ENCODE results near the gene KIAA0040. TPM values are rescaled to one million over a fixed set of nuclear protein-coding genes. Genes with fewer than 3 reads are reported as not detected.

Gene KIAA0040
- total RNA-seq, 1 donor from 2014 or later = 2.4 TPM

DNA sequence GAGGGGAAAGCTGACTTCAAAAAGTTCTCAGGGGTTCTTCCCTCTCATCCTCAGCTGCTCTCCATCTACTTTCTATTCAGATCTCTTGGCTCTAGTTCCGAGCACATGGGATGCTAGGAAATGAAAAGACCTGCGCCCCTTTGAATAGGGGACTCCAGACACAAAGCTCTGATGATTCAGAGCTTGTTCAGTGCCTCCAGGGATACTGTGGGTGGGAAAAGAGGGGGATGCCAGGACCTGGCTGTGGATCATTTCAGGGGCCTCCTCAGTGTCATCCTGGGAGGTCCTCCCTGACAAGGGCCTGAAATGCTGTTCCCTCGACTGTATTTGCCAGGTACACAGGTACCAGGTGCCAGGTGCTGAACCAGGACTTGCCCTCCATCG lies 943 bp upstream of the KIAA0040 start:
- no peaks in the 10 kb centered on the region for H3K9me3 Mint-ChIP-seq (ENCODE audit: low read depth)
- TF ChIP-seq CTCF (IDR thresholded peaks at IDR 0.05; ENCODE audit: unreplicated experiment) = no peak
- H3K4me1 Mint-ChIP-seq (ENCODE audit: low read depth) = peaks cover 12% of the 10 kb centered on the region
- no peak for DNase-seq (ENCODE audit: low spot score, unreplicated experiment)
- H3K27me3 Mint-ChIP-seq = peaks cover 59% of the 10 kb centered on the region
- H3K36me3 Mint-ChIP-seq (ENCODE audit: insufficient read depth) = no peaks in the 10 kb centered on the region
- H3K4me3 Mint-ChIP-seq (ENCODE audit: low read depth) = peak overlapping the region; percentile 91
- H3K27ac Mint-ChIP-seq = no peak overlapping the region

DNA sequence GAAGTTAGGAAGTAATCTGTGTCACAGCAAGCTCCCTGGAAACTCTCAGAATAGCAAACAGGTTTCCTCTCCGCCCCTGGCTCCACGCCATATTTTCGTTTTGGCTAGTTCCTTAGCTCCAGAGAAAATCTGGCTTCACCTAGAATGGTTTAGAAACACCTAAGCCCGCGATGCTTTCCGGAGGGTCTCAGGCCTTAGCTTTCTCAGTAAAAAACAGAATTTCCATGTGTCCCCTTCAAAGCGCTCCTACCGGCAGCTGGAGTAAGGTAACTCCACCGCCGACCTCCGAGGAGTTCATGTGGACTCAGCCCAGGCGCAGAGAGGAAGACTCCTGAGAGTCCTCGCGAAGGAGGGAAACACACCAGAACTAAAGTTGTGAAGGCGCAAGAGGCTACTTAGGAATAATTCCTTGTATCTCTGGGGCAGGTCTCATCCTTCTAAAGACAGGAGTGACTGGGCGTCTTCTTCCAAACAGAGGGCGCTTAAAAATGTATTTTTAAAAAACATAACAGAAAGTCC lies 406 bp downstream of the KIAA0040 start:
- Mint-ChIP-seq H3K9me3 (ENCODE audit: low read depth) (no peaks in the 10 kb centered on the region), H3K27me3 (peaks cover 57% of the 10 kb centered on the region), H3K36me3 (ENCODE audit: insufficient read depth) (no peaks in the 10 kb centered on the region), H3K27ac (peak overlapping the region; percentile 40), H3K4me3 (ENCODE audit: low read depth) (peak overlapping the region; percentile 91), H3K4me1 (ENCODE audit: low read depth) (peaks cover 6% of the 10 kb centered on the region)
- no peak for TF ChIP-seq CTCF (IDR thresholded peaks at IDR 0.05; ENCODE audit: unreplicated experiment)
- no peak for DNase-seq (ENCODE audit: low spot score, unreplicated experiment)

- H3K27ac Mint-ChIP-seq = no peak overlapping the region
- H3K4me3 Mint-ChIP-seq (ENCODE audit: low read depth) = peak overlapping the region; percentile 91
- peaks cover 57% of the 10 kb centered on the region for H3K27me3 Mint-ChIP-seq
- H3K4me1 Mint-ChIP-seq (ENCODE audit: low read depth) = peaks cover 6% of the 10 kb centered on the region
- H3K9me3 Mint-ChIP-seq (ENCODE audit: low read depth) = no peaks in the 10 kb centered on the region
- no peak for DNase-seq (ENCODE audit: low spot score, unreplicated experiment)
- TF ChIP-seq CTCF (IDR thresholded peaks at IDR 0.05; ENCODE audit: unreplicated experiment) = no peak
- H3K36me3 Mint-ChIP-seq (ENCODE audit: insufficient read depth) = no peaks in the 10 kb centered on the region
Measured at GRCh38 chr1:175191659-175192058, 917 bp downstream of the KIAA0040 start.

DNA sequence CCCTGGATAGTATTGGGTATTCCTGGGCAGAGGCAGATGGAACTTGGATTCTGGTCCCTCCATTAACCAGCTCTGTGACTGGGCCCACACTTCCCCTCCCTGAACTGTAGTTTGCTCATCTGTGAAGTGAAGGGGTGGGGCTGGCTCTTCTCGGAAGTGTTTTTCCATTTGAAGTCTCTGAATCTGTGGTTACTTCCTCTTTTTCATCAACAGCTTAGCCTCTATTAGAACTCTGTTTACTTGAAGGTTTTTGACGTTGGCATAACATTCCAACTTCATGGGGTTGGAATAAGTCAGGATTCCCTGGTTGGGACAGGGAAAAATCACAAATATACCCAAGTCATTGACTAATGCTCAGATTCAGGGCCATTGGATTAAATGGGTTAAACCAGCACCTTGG lies 3.6 kb downstream of the KIAA0040 start:
- Mint-ChIP-seq H3K9me3 (ENCODE audit: low read depth) (no peaks in the 10 kb centered on the region), H3K4me1 (ENCODE audit: low read depth) (peaks cover 6% of the 10 kb centered on the region), H3K36me3 (ENCODE audit: insufficient read depth) (no peaks in the 10 kb centered on the region), H3K27ac (no peak overlapping the region), H3K27me3 (peaks cover 38% of the 10 kb centered on the region), H3K4me3 (ENCODE audit: low read depth) (no peak overlapping the region)
- no peak for TF ChIP-seq CTCF (IDR thresholded peaks at IDR 0.05; ENCODE audit: unreplicated experiment)
- DNase-seq (ENCODE audit: low spot score, unreplicated experiment) = no peak

GRCh38 chr1:175186433-175187160 lies 6.0 kb downstream of the KIAA0040 start:
- Mint-ChIP-seq H3K4me3 (ENCODE audit: low read depth) (no peak overlapping the region), H3K4me1 (ENCODE audit: low read depth) (no peaks in the 10 kb centered on the region), H3K36me3 (ENCODE audit: insufficient read depth) (no peaks in the 10 kb centered on the region), H3K27me3 (peaks cover 28% of the 10 kb centered on the region), H3K27ac (no peak overlapping the region), H3K9me3 (ENCODE audit: low read depth) (no peaks in the 10 kb centered on the region)
- DNase-seq (ENCODE audit: low spot score, unreplicated experiment) = no peak
- TF ChIP-seq CTCF (IDR thresholded peaks at IDR 0.05; ENCODE audit: unreplicated experiment) = no peak

All from progenitor cell of endocrine pancreas (in vitro differentiated cells).